RWPE2 (cell line): ENCODE measurements around the gene ARSA.

Experiments
- ATAC-seq: fragments of 200-7000 bp; cut with Tn5 transposase; 3 replicates; pipeline ENCODE4 v1.9.1; 2021; ENCODE audit warnings: low read depth
- DNase-seq: peaks from one replicate; pipeline ENCODE4 v3.0.0-alpha.2; 2020; ENCODE audit warnings: low spot score
- H3K27ac ChIP-seq: fragments of 450-650 bp; 2 replicates; pipeline ENCODE4 v1.5.1; 2017; ENCODE audit warnings: mild to moderate bottlenecking; ENCODE audit not compliant: poor library complexity, severe bottlenecking
- H3K27me3 ChIP-seq: fragments of 250-450 bp; sonication (Bioruptor Pico); 2 replicates; pipeline ENCODE4 v1.5.1; 2021; ENCODE audit warnings: mild to moderate bottlenecking, moderate library complexity; ENCODE audit not compliant: insufficient read depth, poor library complexity, severe bottlenecking
- H3K36me3 ChIP-seq: fragments of 250-450 bp; sonication (Bioruptor Pico); 2 replicates; pipeline ENCODE4 v1.5.1; 2020; ENCODE audit warnings: low read depth, mild to moderate bottlenecking, moderate library complexity
- H3K4me1 ChIP-seq: fragments of 250-450 bp; sonication (Bioruptor Pico); 2 replicates; pipeline ENCODE4 v1.5.1; 2021; ENCODE audit warnings: mild to moderate bottlenecking, moderate library complexity; ENCODE audit not compliant: insufficient read depth, poor library complexity, severe bottlenecking
- H3K4me3 ChIP-seq: fragments of 250-450 bp; sonication (Bioruptor Pico); 2 replicates; pipeline ENCODE4 v1.5.1; 2021; ENCODE audit warnings: mild to moderate bottlenecking, moderate library complexity; ENCODE audit not compliant: severe bottlenecking
- H3K9me3 ChIP-seq: fragments of 250-450 bp; sonication (Bioruptor Pico); 2 replicates; pipeline ENCODE4 v1.5.1; 2021; ENCODE audit warnings: mild to moderate bottlenecking, moderate library complexity; ENCODE audit not compliant: severe bottlenecking
- TF ChIP-seq, protein P1 (sequence below): fragments of 450-650 bp; IDR thresholded peaks from one replicate; pipeline ENCODE4 v1.5.1; 2017; ENCODE audit warnings: mild to moderate bottlenecking, moderate library complexity; ENCODE audit not compliant: poor library complexity, severe bottlenecking

ARSA gene

GRCh38 chr22:50635591-50635990 is 7.6 kb upstream of the ARSA start:
- TF ChIP-seq, protein P1, sequence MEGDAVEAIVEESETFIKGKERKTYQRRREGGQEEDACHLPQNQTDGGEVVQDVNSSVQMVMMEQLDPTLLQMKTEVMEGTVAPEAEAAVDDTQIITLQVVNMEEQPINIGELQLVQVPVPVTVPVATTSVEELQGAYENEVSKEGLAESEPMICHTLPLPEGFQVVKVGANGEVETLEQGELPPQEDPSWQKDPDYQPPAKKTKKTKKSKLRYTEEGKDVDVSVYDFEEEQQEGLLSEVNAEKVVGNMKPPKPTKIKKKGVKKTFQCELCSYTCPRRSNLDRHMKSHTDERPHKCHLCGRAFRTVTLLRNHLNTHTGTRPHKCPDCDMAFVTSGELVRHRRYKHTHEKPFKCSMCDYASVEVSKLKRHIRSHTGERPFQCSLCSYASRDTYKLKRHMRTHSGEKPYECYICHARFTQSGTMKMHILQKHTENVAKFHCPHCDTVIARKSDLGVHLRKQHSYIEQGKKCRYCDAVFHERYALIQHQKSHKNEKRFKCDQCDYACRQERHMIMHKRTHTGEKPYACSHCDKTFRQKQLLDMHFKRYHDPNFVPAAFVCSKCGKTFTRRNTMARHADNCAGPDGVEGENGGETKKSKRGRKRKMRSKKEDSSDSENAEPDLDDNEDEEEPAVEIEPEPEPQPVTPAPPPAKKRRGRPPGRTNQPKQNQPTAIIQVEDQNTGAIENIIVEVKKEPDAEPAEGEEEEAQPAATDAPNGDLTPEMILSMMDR = no peak
- DNase-seq (no peak), ATAC-seq (no peak)
- H3K27ac ChIP-seq = no peak overlapping the region
- H3K36me3 ChIP-seq = no peaks in the 10 kb centered on the region
- no peaks in the 10 kb centered on the region for H3K27me3 ChIP-seq
- no peak overlapping the region for H3K4me3 ChIP-seq
- no peaks in the 10 kb centered on the region for H3K9me3 ChIP-seq
- H3K4me1 ChIP-seq = no peaks in the 10 kb centered on the region

GRCh38 chr22:50633771-50634170 is 5.8 kb upstream of the ARSA start:
- Histone ChIP-seq H3K27me3 (no peaks in the 10 kb centered on the region), H3K4me3 (no peak overlapping the region), H3K27ac (no peak overlapping the region), H3K36me3 (no peaks in the 10 kb centered on the region), H3K4me1 (no peaks in the 10 kb centered on the region), H3K9me3 (no peaks in the 10 kb centered on the region)
- ATAC-seq (no peak), DNase-seq (no peak)
- TF ChIP-seq, protein P1 = no peak

- Histone ChIP-seq H3K4me3 (no peak overlapping the region), H3K27ac (no peak overlapping the region), H3K27me3 (no peaks in the 10 kb centered on the region), H3K9me3 (no peaks in the 10 kb centered on the region), H3K4me1 (no peaks in the 10 kb centered on the region), H3K36me3 (no peaks in the 10 kb centered on the region)
- TF ChIP-seq, protein P1 = no peak
- ATAC-seq = no peak
- no peak for DNase-seq
Observed at GRCh38 chr22:50633086-50633485, 5.1 kb upstream of the ARSA start.

- DNase-seq = no peak
- no peak for ATAC-seq
Observed at GRCh38 chr22:50630376-50630775, 2.4 kb upstream of the ARSA start.

GRCh38 chr22:50628543-50629134 is 687 bp upstream of the ARSA start:
- no peak overlapping the region for H3K27ac ChIP-seq
- no peaks in the 10 kb centered on the region for H3K36me3 ChIP-seq
- H3K27me3 ChIP-seq = no peaks in the 10 kb centered on the region
- no peak for DNase-seq
- H3K4me3 ChIP-seq = peak overlapping the region; percentile 90
- no peak for ATAC-seq
- H3K9me3 ChIP-seq = no peaks in the 10 kb centered on the region
- no peaks in the 10 kb centered on the region for H3K4me1 ChIP-seq
- TF ChIP-seq, protein P1 = no peak

More at GRCh38 chr22:50630376-50630775, 2.4 kb upstream of the ARSA start:
- TF ChIP-seq, protein P1 = no peak
- H3K27me3 ChIP-seq = no peaks in the 10 kb centered on the region
- H3K36me3 ChIP-seq = no peaks in the 10 kb centered on the region
- no peak overlapping the region for H3K4me3 ChIP-seq
- no peaks in the 10 kb centered on the region for H3K9me3 ChIP-seq
- H3K27ac ChIP-seq = no peak overlapping the region
- no peaks in the 10 kb centered on the region for H3K4me1 ChIP-seq
